ENCODE data around the gene CASKIN1.
"Not testable (repeated sequence)": the region's sequence is repeated elsewhere in the genome, so short reads cannot be mapped to it uniquely, and the experiment has no call there.

Gene CASKIN1

GRCh38 chr16:2142942-2143877, 53.2 kb downstream of the CASKIN1 start:
- H4K20me1 ChIP-seq (ENCODE audit: insufficient read depth, low read length): peaks cover 13% of the 10 kb centered on the region
- no peaks in the 10 kb centered on the region for H3K27me3 ChIP-seq (ENCODE audit: insufficient read depth, low read length, poor library complexity)
- H2AFZ ChIP-seq (ENCODE audit: low read depth, low read length): no peak overlapping the region
- H3K4me1 ChIP-seq (ENCODE audit: insufficient read depth, low read length): peaks cover 9% of the 10 kb centered on the region
- TF ChIP-seq EZH2 (IDR thresholded peaks at IDR 0.05; ENCODE audit: borderline replicate concordance, low read depth, low read length, severe bottlenecking) (no peak), CTCF (IDR thresholded peaks at IDR 0.05; ENCODE audit: borderline replicate concordance, extremely low read depth, low read length, poor library complexity, severe bottlenecking) (no peak)
- no peak overlapping the region for H3K4me2 ChIP-seq (ENCODE audit: insufficient read depth, low read length)
- no peak overlapping the region for H3K4me3 ChIP-seq (ENCODE audit: low read depth in 1 of 2, low read length in 2 of 2)
- H3K9ac ChIP-seq (ENCODE audit: low read depth, low read length): no peak overlapping the region
- DNase-seq (no peak), ATAC-seq (ENCODE audit: insufficient read depth, low read depth) (no peak)
- H3K79me2 ChIP-seq (ENCODE audit: insufficient read depth, low read length): no peaks in the 10 kb centered on the region
- no peaks in the 10 kb centered on the region for H3K9me3 ChIP-seq (ENCODE audit: insufficient read depth, low read length, severe bottlenecking)
- H3K36me3 ChIP-seq (ENCODE audit: insufficient read depth, low read length): no peaks in the 10 kb centered on the region
- no peak overlapping the region for H3K27ac ChIP-seq (ENCODE audit: low read length)

- ATAC-seq (ENCODE audit: insufficient read depth, low read depth): peak; percentile 92
- H3K9me3 ChIP-seq (ENCODE audit: insufficient read depth, low read length, severe bottlenecking); H4K20me1 ChIP-seq (ENCODE audit: insufficient read depth, low read length); H3K27me3 ChIP-seq (ENCODE audit: insufficient read depth, low read length, poor library complexity); H3K36me3 ChIP-seq (ENCODE audit: insufficient read depth, low read length): not testable (repeated sequence)
- H3K4me1 ChIP-seq (ENCODE audit: insufficient read depth, low read length): peaks cover 19% of the 10 kb centered on the region
- H3K4me2 ChIP-seq (ENCODE audit: insufficient read depth, low read length): peak within 1 kb of the TSS; percentile 59
- H2AFZ ChIP-seq (ENCODE audit: low read depth, low read length): peak within 1 kb of the TSS; percentile 86
- H3K27ac ChIP-seq (ENCODE audit: low read length): peak within 1 kb of the TSS; percentile 70
- peak within 1 kb of the TSS; percentile 17 to 59; a peak in 3 of 4 replicates for H3K4me3 ChIP-seq (ENCODE audit: low read depth in 1 of 2, low read length in 2 of 2)
- peak; percentile 98 for DNase-seq
- peak within 1 kb of the TSS; percentile 54 for H3K9ac ChIP-seq (ENCODE audit: low read depth, low read length)
- H3K79me2 ChIP-seq (ENCODE audit: insufficient read depth, low read length): peaks cover 15% of the 10 kb centered on the region
Observed at GRCh38 chr16:2135770-2136490, 60.5 kb downstream of the CASKIN1 start, which contains the start of gene PKD1. TSS of gene PKD1 (minus strand) at chr16:2135898. CDS start at chr16:2135689, 209 bp downstream.

GRCh38 chr16:2135071-2135470, 61.3 kb downstream of the CASKIN1 start:
- Histone ChIP-seq H3K9ac (ENCODE audit: low read depth, low read length) (peak overlapping the region; percentile 50; the same call in 1 of the 2 replicates), H3K4me3 (ENCODE audit: low read depth in 1 of 2, low read length in 2 of 2) (peak overlapping the region; percentile 17 to 54; a peak in 3 of 4 replicates), H3K4me1 (ENCODE audit: insufficient read depth, low read length) (peaks cover 17% of the 10 kb centered on the region), H3K79me2 (ENCODE audit: insufficient read depth, low read length) (peaks cover 23% of the 10 kb centered on the region), H3K4me2 (ENCODE audit: insufficient read depth, low read length) (peak overlapping the region; percentile 55)
- H3K27ac ChIP-seq (ENCODE audit: low read length); H3K36me3 ChIP-seq (ENCODE audit: insufficient read depth, low read length); ATAC-seq (ENCODE audit: insufficient read depth, low read depth); H3K27me3 ChIP-seq (ENCODE audit: insufficient read depth, low read length, poor library complexity); H3K9me3 ChIP-seq (ENCODE audit: insufficient read depth, low read length, severe bottlenecking); H2AFZ ChIP-seq (ENCODE audit: low read depth, low read length); H4K20me1 ChIP-seq (ENCODE audit: insufficient read depth, low read length): not testable (repeated sequence)
- peak; percentile 45 for DNase-seq

GRCh38 chr16:2133797-2134196, 62.6 kb downstream of the CASKIN1 start:
- not testable (repeated sequence) for ATAC-seq (ENCODE audit: insufficient read depth, low read depth); H3K9ac ChIP-seq (ENCODE audit: low read depth, low read length); H3K27me3 ChIP-seq (ENCODE audit: insufficient read depth, low read length, poor library complexity); DNase-seq; H3K27ac ChIP-seq (ENCODE audit: low read length); H2AFZ ChIP-seq (ENCODE audit: low read depth, low read length); H3K9me3 ChIP-seq (ENCODE audit: insufficient read depth, low read length, severe bottlenecking); H4K20me1 ChIP-seq (ENCODE audit: insufficient read depth, low read length); H3K4me2 ChIP-seq (ENCODE audit: insufficient read depth, low read length); H3K4me3 ChIP-seq (ENCODE audit: low read depth in 1 of 2, low read length in 2 of 2); H3K36me3 ChIP-seq (ENCODE audit: insufficient read depth, low read length)
- Histone ChIP-seq H3K4me1 (ENCODE audit: insufficient read depth, low read length) (peaks cover 26% of the 10 kb centered on the region), H3K79me2 (ENCODE audit: insufficient read depth, low read length) (peaks cover 27% of the 10 kb centered on the region)

GRCh38 chr16:2129890-2130447, 66.4 kb downstream of the CASKIN1 start:
- H3K9me3 ChIP-seq (ENCODE audit: insufficient read depth, low read length, severe bottlenecking); DNase-seq; H3K36me3 ChIP-seq (ENCODE audit: insufficient read depth, low read length); ATAC-seq (ENCODE audit: insufficient read depth, low read depth); H3K4me3 ChIP-seq (ENCODE audit: low read depth in 1 of 2, low read length in 2 of 2); H3K27ac ChIP-seq (ENCODE audit: low read length); H2AFZ ChIP-seq (ENCODE audit: low read depth, low read length); H3K4me2 ChIP-seq (ENCODE audit: insufficient read depth, low read length); H3K27me3 ChIP-seq (ENCODE audit: insufficient read depth, low read length, poor library complexity); H3K9ac ChIP-seq (ENCODE audit: low read depth, low read length): not testable (repeated sequence)
- Histone ChIP-seq H3K79me2 (ENCODE audit: insufficient read depth, low read length) (peaks cover 50% of the 10 kb centered on the region), H3K4me1 (ENCODE audit: insufficient read depth, low read length) (peaks cover 27% of the 10 kb centered on the region), H4K20me1 (ENCODE audit: insufficient read depth, low read length) (peaks cover 29% of the 10 kb centered on the region)

GRCh38 chr16:2129251-2129650, 67.2 kb downstream of the CASKIN1 start:
- Histone ChIP-seq H3K79me2 (ENCODE audit: insufficient read depth, low read length) (peaks cover 54% of the 10 kb centered on the region), H3K4me1 (ENCODE audit: insufficient read depth, low read length) (peaks cover 23% of the 10 kb centered on the region), H4K20me1 (ENCODE audit: insufficient read depth, low read length) (peaks cover 31% of the 10 kb centered on the region)
- ATAC-seq (ENCODE audit: insufficient read depth, low read depth); H3K27me3 ChIP-seq (ENCODE audit: insufficient read depth, low read length, poor library complexity); H3K27ac ChIP-seq (ENCODE audit: low read length); H3K9me3 ChIP-seq (ENCODE audit: insufficient read depth, low read length, severe bottlenecking); H2AFZ ChIP-seq (ENCODE audit: low read depth, low read length); H3K4me2 ChIP-seq (ENCODE audit: insufficient read depth, low read length); H3K9ac ChIP-seq (ENCODE audit: low read depth, low read length); H3K36me3 ChIP-seq (ENCODE audit: insufficient read depth, low read length); H3K4me3 ChIP-seq (ENCODE audit: low read depth in 1 of 2, low read length in 2 of 2); DNase-seq: not testable (repeated sequence)

Data from DND-41 (cell line).